ENCODE results near the gene RNF26.
A peak's percentile ranks its signal among the peaks of the same experiment; 100 is the strongest.

Gene RNF26

DNA sequence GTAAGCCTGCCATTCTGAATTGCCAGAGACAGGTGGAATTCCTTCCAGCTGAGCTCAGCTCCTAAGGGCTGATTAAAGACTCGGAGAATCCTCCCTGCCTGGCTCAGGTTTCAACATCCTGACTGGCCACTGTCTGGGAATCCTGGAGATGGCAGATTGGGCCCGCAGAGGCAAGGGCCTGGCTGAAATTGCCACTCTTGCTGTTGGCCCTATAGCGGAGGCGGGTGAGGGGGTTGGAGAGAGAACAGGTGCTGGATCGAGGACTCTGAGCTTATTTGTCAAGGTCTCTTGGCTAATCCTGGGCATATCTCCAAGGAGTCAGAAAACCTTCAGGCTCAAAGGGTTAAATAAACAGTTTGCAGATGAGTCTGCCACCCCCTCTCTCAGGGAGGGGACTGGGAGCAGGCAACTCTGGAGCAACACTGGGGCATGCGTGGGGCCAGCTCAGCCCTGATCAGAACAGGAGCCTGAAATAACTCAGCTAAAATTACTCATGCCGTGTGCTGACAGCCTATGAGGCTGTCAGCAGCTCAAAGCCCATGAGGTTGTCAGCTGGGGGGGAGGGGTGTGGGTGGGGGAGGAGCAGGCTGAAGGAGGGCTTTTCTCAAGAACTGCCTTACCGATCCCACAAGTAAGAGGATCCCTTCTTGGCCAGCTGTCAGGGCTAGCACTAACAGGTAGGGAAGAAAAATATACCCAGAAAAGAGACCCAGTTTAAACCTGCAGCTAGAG is 26.9 kb downstream of the RNF26 start:
- no peaks in the 10 kb centered on the region for H3K9me3 ChIP-seq (ENCODE audit: control insufficient read depth, insufficient read depth, low read length)
- H3K9ac ChIP-seq (ENCODE audit: low read depth, low read length) = no peak overlapping the region
- peaks cover 48% of the 10 kb centered on the region for H3K27me3 ChIP-seq (ENCODE audit: control insufficient read depth, insufficient read depth, low read length)
- H3K4me3 ChIP-seq (ENCODE audit: low read depth, low read length) = peak overlapping the region; percentile 34
- peaks cover 16% of the 10 kb centered on the region; the same call in 1 of the 2 replicates for H3K36me3 ChIP-seq (ENCODE audit: control insufficient read depth, insufficient read depth, low read length)
- H3K27ac ChIP-seq (ENCODE audit: low read depth, low read length) = peak overlapping the region; percentile 85
- peaks cover 22% of the 10 kb centered on the region for H3K4me1 ChIP-seq (ENCODE audit: control insufficient read depth, insufficient read depth, low read length)

DNA sequence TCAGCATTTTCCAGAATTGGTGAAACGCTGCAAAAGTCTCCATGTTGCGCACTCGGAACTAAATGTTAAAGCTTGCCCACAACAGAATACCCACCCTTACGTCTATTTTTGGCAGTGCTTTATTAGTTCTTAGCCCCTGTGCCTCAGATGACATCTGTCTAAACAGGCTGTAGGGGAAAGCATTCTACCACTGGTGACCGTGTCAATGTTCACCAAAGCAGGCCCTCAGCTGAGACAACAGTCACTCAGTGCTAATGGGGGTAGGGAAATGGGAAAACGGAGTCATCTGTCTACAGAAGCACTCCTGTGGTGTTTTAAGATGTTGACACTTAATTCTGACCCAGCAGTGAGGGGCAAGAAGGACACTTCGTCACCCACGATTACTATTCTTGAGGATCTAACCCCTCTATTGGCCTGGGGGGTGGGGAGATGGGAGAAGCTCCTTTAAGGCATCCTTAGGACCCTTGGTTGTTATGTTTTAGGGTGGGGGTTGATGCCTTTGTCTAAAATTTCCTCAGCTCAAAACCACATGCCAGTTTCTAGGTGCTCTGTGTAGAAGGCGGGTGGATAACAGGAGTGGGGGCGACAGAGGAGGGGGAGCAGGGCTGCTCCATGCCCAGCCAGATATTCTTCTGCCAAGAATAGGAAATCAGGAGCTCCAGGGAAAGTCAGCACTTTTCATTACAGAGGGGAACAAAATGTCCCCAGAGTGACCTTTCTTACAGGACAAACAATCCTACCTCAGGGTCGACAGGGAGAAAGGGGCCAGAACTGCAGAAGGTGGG is 27.8 kb downstream of the RNF26 start:
- Histone ChIP-seq H3K4me1 (ENCODE audit: control insufficient read depth, insufficient read depth, low read length) (peaks cover 22% of the 10 kb centered on the region), H3K4me3 (ENCODE audit: low read depth, low read length) (no peak overlapping the region; the same call in 1 of the 2 replicates), H3K27me3 (ENCODE audit: control insufficient read depth, insufficient read depth, low read length) (peaks cover 52% of the 10 kb centered on the region), H3K9me3 (ENCODE audit: control insufficient read depth, insufficient read depth, low read length) (no peaks in the 10 kb centered on the region), H3K27ac (ENCODE audit: low read depth, low read length) (no peak overlapping the region), H3K9ac (ENCODE audit: low read depth, low read length) (no peak overlapping the region), H3K36me3 (ENCODE audit: control insufficient read depth, insufficient read depth, low read length) (peaks cover 16% of the 10 kb centered on the region; the same call in 1 of the 2 replicates)

DNA sequence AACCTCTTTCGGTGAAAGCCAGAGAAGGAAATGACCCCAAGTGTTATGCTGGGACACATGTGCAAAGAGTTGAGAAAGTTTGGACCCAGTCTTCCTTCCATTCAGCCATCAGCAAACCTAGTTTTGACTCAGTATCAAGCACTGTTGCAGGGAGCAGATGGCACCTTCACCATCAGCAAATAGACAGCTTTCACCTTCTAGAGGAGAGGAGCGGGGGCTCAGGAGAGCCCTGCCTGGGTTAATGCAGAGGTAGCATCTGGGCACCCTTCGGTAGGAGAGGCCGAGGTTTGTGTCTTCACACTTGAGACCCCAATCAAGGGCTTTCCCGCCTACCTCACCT is 28.4 kb downstream of the RNF26 start:
- H3K36me3 ChIP-seq (ENCODE audit: control insufficient read depth, insufficient read depth, low read length) = peaks cover 15% of the 10 kb centered on the region; the same call in 1 of the 2 replicates

DNA sequence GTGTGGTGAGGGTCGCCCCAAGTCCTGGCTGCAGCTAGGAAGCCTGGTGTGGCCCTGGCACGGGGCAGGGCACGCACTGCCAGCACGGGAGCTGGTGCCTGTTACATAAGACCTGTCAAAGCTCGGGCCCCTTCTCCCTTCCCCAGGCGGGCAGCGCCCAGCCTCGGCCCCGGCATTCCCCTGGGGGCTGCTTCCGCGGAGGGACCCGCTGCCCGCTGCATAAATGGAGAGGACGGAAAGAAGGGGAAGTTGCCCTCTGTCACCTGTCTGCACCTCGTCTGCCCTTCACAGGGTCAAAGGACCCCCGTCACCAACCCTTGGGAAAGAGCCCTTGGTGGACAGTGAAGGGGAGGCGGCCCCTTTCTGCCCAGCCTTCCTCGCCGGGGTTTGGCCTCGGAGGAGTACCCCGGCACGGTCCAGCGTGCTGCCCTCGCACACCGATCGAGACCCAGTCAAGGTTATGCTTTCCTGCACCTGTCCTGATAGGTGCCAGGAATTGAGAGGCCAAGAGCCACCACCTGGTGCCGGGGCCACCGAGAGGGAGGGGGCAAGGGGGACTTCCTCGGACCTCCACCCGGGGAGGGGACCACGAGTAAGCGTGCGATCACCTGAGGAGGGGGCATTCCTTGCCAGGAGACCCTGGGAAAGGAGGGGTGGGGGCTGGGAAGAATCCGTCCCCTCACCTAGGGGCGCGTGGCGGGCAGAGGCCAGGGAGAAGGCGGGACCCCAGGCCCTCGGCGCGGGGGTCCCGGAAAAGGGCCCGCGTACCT is 28.9 kb downstream of the RNF26 start:
- Histone ChIP-seq H3K27me3 (ENCODE audit: control insufficient read depth, insufficient read depth, low read length) (peaks cover 44% of the 10 kb centered on the region), H3K9ac (ENCODE audit: low read depth, low read length) (no peak overlapping the region), H3K4me1 (ENCODE audit: control insufficient read depth, insufficient read depth, low read length) (peaks cover 26% of the 10 kb centered on the region), H3K4me3 (ENCODE audit: low read depth, low read length) (peak overlapping the region; percentile 52; the same call in 1 of the 2 replicates), H3K27ac (ENCODE audit: low read depth, low read length) (no peak overlapping the region), H3K36me3 (ENCODE audit: control insufficient read depth, insufficient read depth, low read length) (peaks cover 11% of the 10 kb centered on the region; the same call in 1 of the 2 replicates), H3K9me3 (ENCODE audit: control insufficient read depth, insufficient read depth, low read length) (no peaks in the 10 kb centered on the region)

More for the DNA sequence above, 28.4 kb downstream of the RNF26 start:
- no peak overlapping the region for H3K9ac ChIP-seq (ENCODE audit: low read depth, low read length)
- H3K4me1 ChIP-seq (ENCODE audit: control insufficient read depth, insufficient read depth, low read length) = peaks cover 22% of the 10 kb centered on the region
- no peak overlapping the region for H3K27ac ChIP-seq (ENCODE audit: low read depth, low read length)
- peaks cover 46% of the 10 kb centered on the region for H3K27me3 ChIP-seq (ENCODE audit: control insufficient read depth, insufficient read depth, low read length)
- H3K9me3 ChIP-seq (ENCODE audit: control insufficient read depth, insufficient read depth, low read length) = no peaks in the 10 kb centered on the region
- H3K4me3 ChIP-seq (ENCODE audit: low read depth, low read length) = no peak overlapping the region

DNA sequence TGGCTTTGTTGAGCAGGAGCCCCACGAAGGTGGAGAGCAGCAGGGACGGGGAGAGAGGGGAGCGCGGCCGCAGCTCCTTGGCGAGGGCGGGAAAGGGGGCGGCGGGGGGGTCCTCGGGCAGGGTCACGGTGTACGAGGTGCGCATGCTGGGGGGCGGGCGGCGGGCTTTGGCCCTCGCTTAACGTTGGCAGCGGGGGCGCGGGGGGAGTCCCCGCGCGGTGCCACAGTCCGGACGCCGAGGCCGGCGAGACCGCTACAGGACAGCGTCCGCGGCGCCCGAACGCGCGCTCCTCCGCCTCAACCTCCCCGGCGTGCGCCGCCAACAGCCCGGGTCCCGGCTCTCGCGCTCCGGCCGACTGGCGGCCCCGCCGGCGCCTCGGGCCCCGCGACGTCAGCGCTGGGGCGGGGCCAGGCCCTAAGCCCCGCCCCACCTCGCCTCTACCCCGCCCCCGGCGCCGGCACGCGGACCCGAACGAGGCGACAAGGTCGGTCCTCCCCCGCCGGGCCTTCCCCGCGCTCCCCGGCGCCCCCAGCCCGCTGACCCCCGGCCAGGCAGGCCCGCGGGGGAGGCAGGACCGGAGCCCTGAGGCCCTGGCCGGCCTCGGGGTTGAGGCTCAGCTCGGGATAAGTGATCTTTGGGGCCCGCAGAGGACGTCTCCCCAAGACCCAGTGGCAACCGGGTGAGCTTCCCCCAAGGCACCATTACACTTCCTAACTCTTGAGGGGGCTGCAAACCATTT is 29.7 kb downstream of the RNF26 start:
- Histone ChIP-seq H3K9me3 (ENCODE audit: control insufficient read depth, insufficient read depth, low read length) (no peaks in the 10 kb centered on the region), H3K9ac (ENCODE audit: low read depth, low read length) (no peak overlapping the region), H3K27ac (ENCODE audit: low read depth, low read length) (no peak overlapping the region), H3K4me3 (ENCODE audit: low read depth, low read length) (peak overlapping the region; percentile 52; the same call in 1 of the 2 replicates), H3K27me3 (ENCODE audit: control insufficient read depth, insufficient read depth, low read length) (peaks cover 44% of the 10 kb centered on the region), H3K4me1 (ENCODE audit: control insufficient read depth, insufficient read depth, low read length) (peaks cover 30% of the 10 kb centered on the region), H3K36me3 (ENCODE audit: control insufficient read depth, insufficient read depth, low read length) (peaks cover 5% of the 10 kb centered on the region; the same call in 1 of the 2 replicates)

DNA sequence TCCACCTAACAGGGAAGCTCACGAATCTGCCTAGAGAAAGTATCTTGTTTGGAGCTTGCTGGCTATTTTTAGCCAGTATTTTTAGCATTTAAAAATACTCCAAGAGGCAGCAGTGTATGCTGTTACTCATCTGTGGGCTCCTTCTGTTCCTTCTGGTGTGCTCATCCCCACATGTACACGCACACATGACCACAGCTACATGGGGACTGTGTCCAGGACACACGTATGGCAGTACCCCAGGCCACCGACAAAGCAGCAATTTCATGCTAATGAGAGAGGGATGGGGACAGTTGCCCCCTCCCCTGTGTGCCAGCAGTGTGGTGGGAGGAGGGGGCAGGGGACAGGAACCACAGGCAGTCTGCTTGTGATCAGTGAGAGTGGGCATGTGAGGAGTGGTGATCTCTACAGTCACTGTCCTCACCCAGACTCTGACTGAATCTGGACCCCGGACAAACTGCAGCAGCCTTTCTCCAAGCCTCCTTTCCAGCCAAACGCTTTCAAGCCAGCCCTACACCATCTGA is 30.8 kb downstream of the RNF26 start:
- Histone ChIP-seq H3K4me3 (ENCODE audit: low read depth, low read length) (no peak overlapping the region), H3K9ac (ENCODE audit: low read depth, low read length) (no peak overlapping the region), H3K27ac (ENCODE audit: low read depth, low read length) (no peak overlapping the region), H3K36me3 (ENCODE audit: control insufficient read depth, insufficient read depth, low read length) (no peaks in the 10 kb centered on the region), H3K9me3 (ENCODE audit: control insufficient read depth, insufficient read depth, low read length) (no peaks in the 10 kb centered on the region), H3K4me1 (ENCODE audit: control insufficient read depth, insufficient read depth, low read length) (peaks cover 30% of the 10 kb centered on the region), H3K27me3 (ENCODE audit: control insufficient read depth, insufficient read depth, low read length) (peaks cover 44% of the 10 kb centered on the region)

DNA sequence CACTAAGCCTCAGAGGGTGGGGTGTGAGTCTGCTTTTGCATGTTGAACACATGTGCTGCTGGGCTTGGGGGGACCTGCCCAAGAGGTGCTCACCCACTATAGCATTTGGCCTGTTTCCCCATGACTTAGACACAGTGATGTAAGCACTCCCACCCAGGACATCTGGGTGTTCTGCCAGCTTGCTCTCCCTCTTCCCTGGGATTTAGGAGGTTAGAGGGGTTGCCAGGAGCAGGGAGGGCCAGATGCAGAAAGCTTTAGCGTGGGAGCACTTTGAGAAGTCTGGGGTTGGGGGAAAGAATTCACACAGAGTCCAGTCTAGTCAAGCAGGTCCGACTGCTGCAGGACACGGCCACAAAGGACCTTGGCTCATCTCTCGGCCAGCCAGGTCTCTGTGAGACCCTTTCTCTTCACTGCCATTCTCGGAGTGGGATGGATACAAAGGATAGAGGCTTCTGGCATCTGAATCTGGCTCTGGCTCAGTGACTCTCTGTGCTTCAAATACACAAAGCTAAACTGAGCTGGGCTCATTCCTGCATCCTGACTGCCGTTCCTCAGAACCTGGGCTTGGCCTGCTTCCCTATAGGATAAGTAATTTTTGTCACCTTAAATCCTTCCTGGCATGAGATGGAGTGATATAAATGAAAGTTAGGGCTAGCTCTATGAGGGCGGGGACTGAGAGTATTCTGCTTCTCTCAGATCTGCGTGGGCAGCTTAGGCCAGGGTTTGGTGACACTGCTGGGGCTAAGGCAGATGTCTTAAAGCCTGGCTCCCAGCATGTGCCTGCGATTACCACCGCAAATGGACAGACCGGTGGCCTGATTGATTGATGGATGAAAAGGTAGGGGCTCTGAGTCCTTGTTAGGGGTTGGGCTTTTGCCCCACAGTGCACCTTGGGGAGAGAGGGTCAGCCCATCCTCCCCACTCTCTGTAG is 32.6 kb downstream of the RNF26 start:
- H3K27ac ChIP-seq (ENCODE audit: low read depth, low read length) = no peak overlapping the region
- peaks cover 26% of the 10 kb centered on the region for H3K4me1 ChIP-seq (ENCODE audit: control insufficient read depth, insufficient read depth, low read length)
- no peaks in the 10 kb centered on the region for H3K9me3 ChIP-seq (ENCODE audit: control insufficient read depth, insufficient read depth, low read length)
- H3K27me3 ChIP-seq (ENCODE audit: control insufficient read depth, insufficient read depth, low read length) = peaks cover 42% of the 10 kb centered on the region
- H3K36me3 ChIP-seq (ENCODE audit: control insufficient read depth, insufficient read depth, low read length) = no peaks in the 10 kb centered on the region
- no peak overlapping the region for H3K9ac ChIP-seq (ENCODE audit: low read depth, low read length)
- no peak overlapping the region for H3K4me3 ChIP-seq (ENCODE audit: low read depth, low read length)

DNA sequence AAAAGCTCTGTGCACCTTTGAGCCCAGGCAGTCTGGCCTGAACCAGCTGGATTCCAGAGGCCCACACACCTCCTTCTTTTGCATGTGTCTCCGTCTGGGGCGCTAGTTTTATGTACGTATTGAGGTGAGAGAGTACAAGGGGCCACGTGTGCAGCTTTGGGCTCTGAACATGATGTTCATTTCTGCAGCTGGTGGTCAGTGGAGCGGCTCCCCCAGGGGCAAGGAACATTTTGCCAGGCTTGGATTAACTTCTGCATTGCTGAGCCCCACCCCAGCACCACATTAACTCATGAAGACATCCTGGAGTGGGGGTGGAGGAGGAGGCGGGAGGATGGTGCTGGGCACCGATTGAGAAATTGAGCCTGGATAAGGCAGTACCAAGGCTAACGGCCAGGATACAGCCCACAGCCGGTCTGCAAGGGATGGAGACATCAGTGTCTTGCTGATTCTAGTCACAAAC is 33.4 kb downstream of the RNF26 start:
- Histone ChIP-seq H3K9ac (ENCODE audit: low read depth, low read length) (no peak overlapping the region), H3K27me3 (ENCODE audit: control insufficient read depth, insufficient read depth, low read length) (peaks cover 35% of the 10 kb centered on the region), H3K36me3 (ENCODE audit: control insufficient read depth, insufficient read depth, low read length) (no peaks in the 10 kb centered on the region), H3K27ac (ENCODE audit: low read depth, low read length) (no peak overlapping the region), H3K4me1 (ENCODE audit: control insufficient read depth, insufficient read depth, low read length) (peaks cover 20% of the 10 kb centered on the region), H3K9me3 (ENCODE audit: control insufficient read depth, insufficient read depth, low read length) (no peaks in the 10 kb centered on the region), H3K4me3 (ENCODE audit: low read depth, low read length) (no peak overlapping the region)

DNA sequence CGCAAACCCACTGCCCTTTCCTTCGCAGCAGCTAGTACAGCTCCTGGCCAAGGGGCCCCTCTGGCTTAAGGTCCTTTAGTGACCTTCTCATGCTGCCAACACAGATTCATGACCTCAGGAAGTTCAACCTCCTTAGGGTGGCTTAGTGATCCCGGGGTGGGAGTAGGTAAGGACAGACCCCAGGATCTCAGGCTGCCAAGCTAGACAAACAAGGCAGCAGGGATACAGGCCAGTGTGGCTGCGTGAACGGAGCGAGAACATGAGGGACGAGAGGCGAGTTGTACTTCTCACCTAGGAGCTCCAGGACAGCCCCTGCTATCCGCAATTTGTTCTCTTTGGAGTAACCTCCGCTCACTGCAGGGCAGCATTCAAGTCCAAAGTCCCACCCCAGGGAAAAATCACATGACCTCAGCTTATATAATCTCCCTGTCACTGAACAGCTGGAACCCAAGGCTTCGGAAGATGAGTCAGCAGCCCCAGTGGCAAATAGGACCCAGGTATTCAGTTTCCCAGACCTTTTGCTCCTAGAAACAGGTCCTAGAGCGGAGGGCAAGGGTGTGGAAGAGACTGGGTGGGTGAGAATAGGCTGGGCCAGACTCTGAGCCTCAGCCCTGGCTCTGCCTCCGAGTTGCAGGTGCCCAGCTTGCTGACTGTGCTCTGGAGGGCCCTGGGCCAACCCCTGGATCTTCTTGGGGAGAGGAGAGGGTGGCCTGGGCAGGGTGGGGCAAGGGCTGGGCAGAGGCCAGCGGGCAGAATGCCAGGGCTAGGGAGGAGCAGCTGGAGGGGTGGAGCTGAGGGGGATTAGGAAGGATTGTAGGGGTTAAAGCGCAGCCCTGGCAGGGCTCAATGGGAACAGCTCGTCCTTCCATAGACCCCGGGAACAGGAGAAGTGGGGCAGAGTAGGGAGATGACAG is 34.1 kb downstream of the RNF26 start:
- Histone ChIP-seq H3K9me3 (ENCODE audit: control insufficient read depth, insufficient read depth, low read length) (no peaks in the 10 kb centered on the region), H3K4me1 (ENCODE audit: control insufficient read depth, insufficient read depth, low read length) (peaks cover 18% of the 10 kb centered on the region), H3K9ac (ENCODE audit: low read depth, low read length) (no peak overlapping the region), H3K36me3 (ENCODE audit: control insufficient read depth, insufficient read depth, low read length) (no peaks in the 10 kb centered on the region), H3K27ac (ENCODE audit: low read depth, low read length) (peak overlapping the region; percentile 39), H3K4me3 (ENCODE audit: low read depth, low read length) (no peak overlapping the region), H3K27me3 (ENCODE audit: control insufficient read depth, insufficient read depth, low read length) (peaks cover 28% of the 10 kb centered on the region)
